GM21447 (cell line): Measurements from ENCODE around the gene RTP2.

Source experiments
- ATAC-seq: cut with Tn5 transposase; IDR thresholded peaks from one replicate; pipeline ENCODE4 v1.9.1; 2021; ENCODE audit not compliant: unreplicated experiment

Gene RTP2

GRCh38 chr3:187738331-187739093, 36.2 kb upstream of the RTP2 start:
- ATAC-seq, result peak; percentile 55

GRCh38 chr3:187738071-187738330, 35.6 kb upstream of the RTP2 start:
- no peak for ATAC-seq

- no peak for ATAC-seq
Measured at GRCh38 chr3:187737368-187738070, 35.2 kb upstream of the RTP2 start.

- no peak for ATAC-seq
Measured at GRCh38 chr3:187737006-187737367, 34.6 kb upstream of the RTP2 start.

- no peak for ATAC-seq
Measured at GRCh38 chr3:187736418-187736871, 34.1 kb upstream of the RTP2 start.

- ATAC-seq, result no peak
Measured at GRCh38 chr3:187735837-187736236, 33.5 kb upstream of the RTP2 start.

- ATAC-seq, result no peak
Measured at GRCh38 chr3:187735383-187735782, 33.0 kb upstream of the RTP2 start.

GRCh38 chr3:187734841-187735240, 32.5 kb upstream of the RTP2 start:
- no peak for ATAC-seq

GRCh38 chr3:187733371-187733770, 31.0 kb upstream of the RTP2 start:
- ATAC-seq, result no peak

GRCh38 chr3:187729598-187729997, 27.2 kb upstream of the RTP2 start:
- no peak for ATAC-seq

GRCh38 chr3:187728940-187729583, 26.7 kb upstream of the RTP2 start:
- no peak for ATAC-seq

GRCh38 chr3:187728248-187728647, 25.9 kb upstream of the RTP2 start:
- ATAC-seq, result no peak

- no peak for ATAC-seq
Measured at GRCh38 chr3:187726564-187726963, 24.2 kb upstream of the RTP2 start.

- no peak for ATAC-seq
Measured at GRCh38 chr3:187725653-187726370, 23.5 kb upstream of the RTP2 start.

- ATAC-seq, result no peak
Measured at GRCh38 chr3:187725224-187725623, 22.9 kb upstream of the RTP2 start.

- no peak for ATAC-seq
Measured at GRCh38 chr3:187722206-187722612, 19.9 kb upstream of the RTP2 start.

- no peak for ATAC-seq
Measured at GRCh38 chr3:187721055-187721454, 18.7 kb upstream of the RTP2 start.

GRCh38 chr3:187720337-187720670, 17.9 kb upstream of the RTP2 start:
- ATAC-seq, result no peak

- no peak for ATAC-seq
Measured at GRCh38 chr3:187719628-187720336, 17.4 kb upstream of the RTP2 start.

GRCh38 chr3:187718802-187719201, 16.4 kb upstream of the RTP2 start:
- ATAC-seq, result no peak

- no peak for ATAC-seq
Measured at GRCh38 chr3:187717572-187717971, 15.2 kb upstream of the RTP2 start.
